IMR-90 (cell line): ENCODE data around the gene LIMCH1. TPM values are rescaled to one million over a fixed set of nuclear protein-coding genes. Genes with fewer than 3 reads are reported as not detected.

ENCODE experiments used
- ATAC-seq: fragments of 200-7000 bp; cut with Tn5 transposase; 2 replicates; pipeline ENCODE4 v1.9.1; 2020; ENCODE audit warnings: low read depth, mild to moderate bottlenecking, moderate library complexity
- BruUV-seq: library from RNA; stranded (reverse); fragments of 400-500 nt; replicated peaks from 2 replicates; lab custom pipeline; 2021; lab: Mats Ljungman, UMichigan
- CTCF ChIA-PET: fragments of 300-600 bp; formaldehyde crosslinking; extraction: SDS; loops from one replicate; lab custom pipeline; 2021; ENCODE audit warnings: antibody characterized with exemption; lab: Yijun Ruan, JAX
- POLR2A ChIA-PET: fragments of 300-600 bp; sonication (Branson Sonifier 250); formaldehyde crosslinking; loops from one replicate; lab custom pipeline; 2022; ENCODE audit warnings: antibody characterized with exemption; ENCODE audit not compliant: unreplicated experiment; lab: Charles Lee
- DNase-seq: peaks from one replicate; pipeline ENCODE4 v3.0.0; 2013
- H2AFZ ChIP-seq: replicated peaks from 2 replicates; pipeline ENCODE3; 2013; ENCODE audit warnings: low read length, mild to moderate bottlenecking; ENCODE audit not compliant: poor library complexity
- H2AK5ac ChIP-seq: 2 replicates; pipeline ENCODE4 v1.6.1; 2013; ENCODE audit warnings: low read depth, low read length, inconsistent platforms
- H2AK9ac ChIP-seq: replicated peaks from 2 replicates; pipeline ENCODE3; 2013; ENCODE audit warnings: mild to moderate bottlenecking, low read depth, low read length, moderate library complexity; ENCODE audit not compliant: poor library complexity
- H2BK120ac ChIP-seq: 2 replicates; pipeline ENCODE4 v1.6.1; 2013; ENCODE audit warnings: low read depth, low read length, inconsistent platforms
- H2BK15ac ChIP-seq: 3 replicates; pipeline ENCODE4 v1.6.1; 2013; ENCODE audit warnings: low read depth, low read length, inconsistent platforms
- H2BK20ac ChIP-seq: 2 replicates; pipeline ENCODE4 v1.6.1; 2013; ENCODE audit warnings: low read depth, mild to moderate bottlenecking, inconsistent platforms, low read length, moderate library complexity
- H2BK5ac ChIP-seq: 2 replicates; pipeline ENCODE4 v1.6.1; 2013; ENCODE audit warnings: mild to moderate bottlenecking, low read depth, low read length, inconsistent platforms; ENCODE audit not compliant: poor library complexity, severe bottlenecking
- H3K14ac ChIP-seq: replicated peaks from 2 replicates; pipeline ENCODE4 v1.6.1; 2013; ENCODE audit warnings: low read depth, low read length, inconsistent platforms
- H3K18ac ChIP-seq: 2 replicates; pipeline ENCODE4 v1.6.1; 2013; ENCODE audit warnings: low read depth, low read length, control low read depth
- H3K23ac ChIP-seq: 2 replicates; pipeline ENCODE4 v1.6.1; 2013; ENCODE audit warnings: low read depth, low read length, inconsistent platforms
- H3K27ac ChIP-seq: 2 replicates; pipeline ENCODE4 v1.5.1; 2013; ENCODE audit warnings: mild to moderate bottlenecking, control low read depth, low read length; ENCODE audit not compliant: insufficient read depth
- H3K27me3 ChIP-seq: 2 replicates; pipeline ENCODE4 v1.6.1; 2013; ENCODE audit warnings: low read length; ENCODE audit not compliant: control insufficient read depth, insufficient read depth
- H3K36me3 ChIP-seq: 2 replicates; pipeline ENCODE4 v1.6.1; 2013; ENCODE audit warnings: low read length, mixed read lengths; ENCODE audit not compliant: control insufficient read depth, insufficient read depth
- H3K4ac ChIP-seq: 2 replicates; pipeline ENCODE4 v1.6.1; 2013; ENCODE audit warnings: low read depth, low read length, inconsistent platforms
- H3K4me1 ChIP-seq: 2 replicates; pipeline ENCODE4 v1.6.1; 2013; ENCODE audit warnings: low read length, mixed read lengths; ENCODE audit not compliant: control insufficient read depth, insufficient read depth
- H3K4me2 ChIP-seq: 2 replicates; pipeline ENCODE4 v1.6.1; 2013; ENCODE audit warnings: low read depth, mild to moderate bottlenecking, control low read depth, low read length, moderate library complexity
- H3K4me3 ChIP-seq: 2 replicates; pipeline ENCODE4 v1.5.1; 2013; ENCODE audit warnings: low read depth, mild to moderate bottlenecking, control low read depth, low read length, moderate library complexity; ENCODE audit not compliant: insufficient read depth
- H3K56ac ChIP-seq: 2 replicates; pipeline ENCODE4 v1.6.1; 2013; ENCODE audit warnings: low read length, inconsistent platforms; ENCODE audit not compliant: insufficient read depth; ENCODE audit errors: extremely low read depth
- H3K79me1 ChIP-seq, 2 experiments: 2 replicates each; pipeline ENCODE4 v1.6.1; 2013; ENCODE audit warnings: low read length in 2 of 2, inconsistent platforms in 1 of 2, low read depth in 1 of 2
- H3K9ac ChIP-seq: 2 replicates; pipeline ENCODE4 v1.6.1; 2013; ENCODE audit warnings: low read depth, low read length, control low read depth
- H3K9me1 ChIP-seq: 2 replicates; pipeline ENCODE4 v1.6.1; 2013; ENCODE audit warnings: low read length, inconsistent platforms; ENCODE audit not compliant: insufficient read depth
- H3K9me3 ChIP-seq: 2 replicates; pipeline ENCODE4 v1.6.1; 2013; ENCODE audit warnings: low read length; ENCODE audit not compliant: control insufficient read depth, insufficient read depth
- H4K20me1 ChIP-seq: 2 replicates; pipeline ENCODE4 v1.6.1; 2013; ENCODE audit warnings: low read length, inconsistent platforms; ENCODE audit not compliant: insufficient read depth
- H4K5ac ChIP-seq: 2 replicates; pipeline ENCODE4 v1.6.1; 2013; ENCODE audit warnings: mild to moderate bottlenecking, low read depth, low read length, control low read depth
- H4K8ac ChIP-seq, 2 experiments: 2 replicates each; pipeline ENCODE4 v1.6.1; 2013; ENCODE audit warnings: low read depth in 2 of 2, low read length in 2 of 2, control low read depth in 1 of 2, inconsistent platforms in 1 of 2
- H4K91ac ChIP-seq: 2 replicates; pipeline ENCODE4 v1.6.1; 2013; ENCODE audit warnings: low read depth, low read length, inconsistent platforms; ENCODE audit not compliant: insufficient read depth
- BHLHE40 ChIP-seq: fragments of 150-350 bp; IDR thresholded peaks from 2 replicates; pipeline ENCODE4 v1.6.1; 2016; ENCODE audit warnings: mild to moderate bottlenecking, low read depth, low read length
- CEBPB ChIP-seq: IDR thresholded peaks from 2 replicates; pipeline ENCODE4 v1.6.1; 2012; ENCODE audit warnings: low read depth, low read length, improper control_type of control experiment
- CHD1 ChIP-seq: IDR thresholded peaks from 2 replicates; pipeline ENCODE4 v1.6.1; 2012; ENCODE audit warnings: low read depth, low read length, improper control_type of control experiment
- CTCF ChIP-seq: conservative IDR thresholded peaks from 2 replicates; pipeline ENCODE4 v1.5.1; 2012; ENCODE audit warnings: mild to moderate bottlenecking, low read depth, low read length, improper control_type of control experiment
- ELK1 ChIP-seq: fragments of 150-350 bp; IDR thresholded peaks from 2 replicates; pipeline ENCODE4 v1.6.1; 2016; ENCODE audit warnings: low read depth, mild to moderate bottlenecking, low read length, moderate library complexity, borderline replicate concordance
- FOS ChIP-seq: fragments of 150-350 bp; IDR thresholded peaks from 2 replicates; pipeline ENCODE4 v1.6.1; 2016; ENCODE audit warnings: low read depth, low read length
- MAFK ChIP-seq: IDR thresholded peaks from 2 replicates; pipeline ENCODE4 v1.6.1; 2012; ENCODE audit warnings: low read depth, low read length, improper control_type of control experiment
- MAZ ChIP-seq: IDR thresholded peaks from 2 replicates; pipeline ENCODE4 v1.6.1; 2012; ENCODE audit warnings: low read depth, mild to moderate bottlenecking, low read length, improper control_type of control experiment, moderate library complexity, borderline replicate concordance
- MXI1 ChIP-seq: IDR thresholded peaks from 2 replicates; pipeline ENCODE4 v1.6.1; 2012; ENCODE audit warnings: low read depth, mild to moderate bottlenecking, low read length, moderate library complexity, borderline replicate concordance
- NFE2L2 ChIP-seq: fragments of 150-350 bp; IDR thresholded peaks from 2 replicates; pipeline ENCODE4 v1.6.1; 2016; ENCODE audit warnings: low read depth, mild to moderate bottlenecking, low read length
- POLR2A ChIP-seq: IDR thresholded peaks from 2 replicates; pipeline ENCODE4 v1.6.1; 2012; ENCODE audit warnings: mild to moderate bottlenecking, low read depth, low read length
- RAD21 ChIP-seq: IDR thresholded peaks from 2 replicates; pipeline ENCODE4 v1.6.1; 2012; ENCODE audit warnings: low read length, improper control_type of control experiment
- RCOR1 ChIP-seq: IDR thresholded peaks from 2 replicates; pipeline ENCODE4 v1.6.1; 2012; ENCODE audit warnings: mild to moderate bottlenecking, low read length, improper control_type of control experiment; ENCODE audit not compliant: insufficient replicate concordance
- RFX5 ChIP-seq: IDR thresholded peaks from 2 replicates; pipeline ENCODE4 v1.8.0; 2012; ENCODE audit warnings: low read depth, mild to moderate bottlenecking, low read length, moderate library complexity
- SMC3 ChIP-seq: fragments of 150-350 bp; IDR thresholded peaks from 2 replicates; pipeline ENCODE4 v1.6.1; 2016; ENCODE audit warnings: low read depth, mild to moderate bottlenecking, antibody characterized with exemption, low read length, moderate library complexity
- USF2 ChIP-seq: fragments of 150-350 bp; IDR thresholded peaks from 2 replicates; pipeline ENCODE4 v1.6.1; 2017; ENCODE audit warnings: mild to moderate bottlenecking, antibody characterized with exemption, low read length, low read depth
- WGBS, 2 experiments: methylation state at CpG; one replicate each; pipeline versions ENCODE4 v1.1.5 to v1.1.7; 2013; ENCODE audit warnings: missing lambda C conversion rate in 2 of 2; ENCODE audit not compliant: insufficient read length in 1 of 2; ENCODE audit errors: extremely low coverage in 2 of 2; 5-methylcytosine and 5-hydroxymethylcytosine counted together
- dilution Hi-C: fragments of 300-500 bp; cut with HindIII; formaldehyde crosslinking; loops from one replicate; pipeline ENCODE4 v1.14.3; 2018; ENCODE audit warnings: low sequenced_read_pairs; ENCODE audit not compliant: unreplicated experiment
- in situ Hi-C: fragments of 300-500 bp; cut with MboI; formaldehyde crosslinking; loops from 3 replicates; pipeline ENCODE4 v1.14.3; 2019; ENCODE audit warnings: low sequenced_read_pairs, inconsistent platforms, mixed read lengths
- intact Hi-C: fragments of 100-400 bp; cut with micrococcal nuclease; formaldehyde crosslinking; loops from 2 replicates; pipeline ENCODE4 v1.10.0; 2022
- polyA plus RNA-seq, 3 experiments: library from polyadenylated mRNA; depleted of rRNA; stranded (reverse); fragments of >200 nt; gene quantifications; 2 replicates each; pipeline ENCODE4 v1.2.3, GENCODE V29; 2012; ENCODE audit warnings: low replicate concordance in 1 of 3
- total RNA-seq: library from RNA; depleted of rRNA; stranded (reverse); fragments of >200 nt; gene quantifications from 2 replicates; pipeline ENCODE4 v1.2.3, GENCODE V29; 2012

LIMCH1 gene
- total and polyA plus RNA-seq, 2 of the 4 experiments (the other 2 are of a cell fraction), result 0.89 to 2.9 TPM

- dilution Hi-C loops, result no loop called here
- TF ChIP-seq USF2 (no peak), FOS (no peak), CEBPB (no peak), RCOR1 (no peak), MXI1 (no peak), CHD1 (no peak), BHLHE40 (no peak), MAFK (no peak), NFE2L2 (no peak), ELK1 (no peak), RAD21 (no peak), SMC3 (no peak), RFX5 (no peak), MAZ (no peak), CTCF (no peak), POLR2A (no peak)
- Histone ChIP-seq H3K18ac (no peak overlapping the region), H2BK120ac (no peak overlapping the region), H2AK5ac (no peak overlapping the region), H3K79me1 (no peaks in the 10 kb centered on the region), H3K9me1 (no peaks in the 10 kb centered on the region), H3K23ac (no peak overlapping the region), H4K5ac (no peak overlapping the region), H2BK5ac (peak overlapping the region; percentile 10), H3K4me3 (no peak overlapping the region), H2BK20ac (no peak overlapping the region), H3K4ac (no peak overlapping the region), H3K14ac (no peak overlapping the region), H3K9ac (no peak overlapping the region), H3K9me3 (no peaks in the 10 kb centered on the region), H3K4me2 (no peak overlapping the region), H3K4me1 (peaks cover 2% of the 10 kb centered on the region; the same call in 1 of the 2 replicates), H2BK15ac (no peak overlapping the region), H2AFZ (no peak overlapping the region), H4K20me1 (no peaks in the 10 kb centered on the region), H3K27me3 (no peaks in the 10 kb centered on the region), H3K36me3 (no peaks in the 10 kb centered on the region), H4K91ac (no peak overlapping the region), H2AK9ac (no peak overlapping the region), H3K27ac (no peak overlapping the region), H3K56ac (no peak overlapping the region), H4K8ac (peak overlapping the region in 1 of 2 experiments; percentile 9; a peak in 1 of 4 replicates)
- BruUV-seq, result no TSS peak
- POLR2A ChIA-PET, result no interaction called here
- no peak for ATAC-seq
- DNase-seq, result peak; percentile 13
- in situ Hi-C loops, result no loop called here
- WGBS, 2 experiments, result 13% methylated on average over 1 of the region's 2 CpGs; no CpG with 5 or more reads in 1 of the 2 experiments
- intact Hi-C loops, result no loop called here
- CTCF ChIA-PET, result no interaction called here
Observed at GRCh38 chr4:41506130-41506529, 31.8 kb upstream of the LIMCH1 start.
